GM19035 (cell line): Measurements from ENCODE around the gene AMER1.
"Not testable (repeated sequence)": the region's sequence is repeated elsewhere in the genome, so short reads cannot be mapped to it uniquely, and the experiment has no call there.

Source experiments
- ATAC-seq: cut with Tn5 transposase; IDR thresholded peaks from one replicate; pipeline ENCODE4 v1.9.1; 2021; ENCODE audit not compliant: unreplicated experiment

AMER1 gene

GRCh38 chrX:64205441-64205734 is at the start of gene AMER1:
AMER1 (minus strand) TSS chrX:64205708; CDS start chrX:64193286, 12,422 bp downstream.
- ATAC-seq = peak; percentile 47

GRCh38 chrX:64230123-64230970 is 24.8 kb upstream of the AMER1 start, which contains the start of gene ASB12:
ASB12 (minus strand) TSS chrX:64230607; CDS start chrX:64225650, 4,957 bp downstream.
- ATAC-seq = no peak

GRCh38 chrX:64229154-64229553 is 23.6 kb upstream of the AMER1 start:
- no peak for ATAC-seq

- no peak for ATAC-seq
These were observed 12.5 kb upstream of the AMER1 start for GRCh38 chrX:64218023-64218422.

- ATAC-seq = not testable (repeated sequence)
These were observed 8.5 kb upstream of the AMER1 start for GRCh38 chrX:64213989-64214388.

- no peak for ATAC-seq
These were observed 1.2 kb upstream of the AMER1 start for GRCh38 chrX:64206556-64207162.

GRCh38 chrX:64205735-64206501 is 410 bp upstream of the AMER1 start:
- ATAC-seq = peak; percentile 90

- ATAC-seq = peak; percentile 16
These were observed 637 bp downstream of the AMER1 start for GRCh38 chrX:64204701-64205440.

GRCh38 chrX:64204252-64204651 is 1.3 kb downstream of the AMER1 start:
- ATAC-seq = no peak

- no peak for ATAC-seq
These were observed 2.6 kb downstream of the AMER1 start for GRCh38 chrX:64202808-64203325.

- ATAC-seq = no peak
These were observed 7.5 kb downstream of the AMER1 start for GRCh38 chrX:64198036-64198435.

GRCh38 chrX:64196606-64197005 is 8.9 kb downstream of the AMER1 start:
- ATAC-seq = no peak

- ATAC-seq = no peak
These were observed 9.6 kb downstream of the AMER1 start for GRCh38 chrX:64195862-64196261.

- no peak for ATAC-seq
These were observed 12.8 kb downstream of the AMER1 start for GRCh38 chrX:64192673-64193072.

- no peak for ATAC-seq
These were observed 13.5 kb downstream of the AMER1 start for GRCh38 chrX:64192040-64192439.

GRCh38 chrX:64191281-64192010 is 14.1 kb downstream of the AMER1 start:
- no peak for ATAC-seq

GRCh38 chrX:64190136-64190740 is 15.3 kb downstream of the AMER1 start:
- no peak for ATAC-seq

- ATAC-seq = no peak
These were observed 16.6 kb downstream of the AMER1 start for GRCh38 chrX:64188901-64189300.

GRCh38 chrX:64187762-64188150 is 17.8 kb downstream of the AMER1 start:
- ATAC-seq = no peak
